Measurements from ENCODE around the gene MAD1L1.

The MAD1L1 gene

GRCh38 chr7:1851721-1852516 is 380.8 kb downstream of the MAD1L1 start:
- Histone ChIP-seq H3K27ac (ENCODE audit: low read depth, low read length) (no peak overlapping the region), H2BK5ac (ENCODE audit: low read depth, low read length, poor library complexity) (no peak overlapping the region), H2BK12ac (ENCODE audit: low read length) (no peak overlapping the region), H3K18ac (ENCODE audit: low read length) (no peak overlapping the region), H3K4ac (ENCODE audit: low read depth, low read length) (no peak overlapping the region), H2AFZ (ENCODE audit: insufficient read depth, low read length, poor library complexity) (no peak overlapping the region), H3K4me3 (ENCODE audit: low read depth, low read length) (no peak overlapping the region), H3K4me1 (ENCODE audit: control insufficient read depth in 1 of 2, insufficient read depth in 2 of 2, low read length in 2 of 2) (peaks cover 0 to 5% of the 10 kb centered on the region in 2 experiments), H3K9me3 (ENCODE audit: insufficient read depth, low read depth, low read length) (no peaks in the 10 kb centered on the region), H3K23ac (ENCODE audit: low read length) (no peak overlapping the region), H2BK120ac (ENCODE audit: insufficient read depth, low read length, poor library complexity) (no peak overlapping the region), H4K91ac (ENCODE audit: low read depth, low read length) (no peak overlapping the region), H3K36me3 (ENCODE audit: control insufficient read depth in 1 of 2, insufficient read depth in 2 of 2, low read length in 2 of 2) (no peaks in the 10 kb centered on the region), H4K8ac (ENCODE audit: low read depth, low read length) (no peak overlapping the region), H3K27me3 (ENCODE audit: insufficient read depth, low read length) (no peaks in the 10 kb centered on the region), H3K9ac (ENCODE audit: low read length) (no peak overlapping the region), H4K12ac (ENCODE audit: low read depth, low read length) (no peak overlapping the region), H3K79me2 (ENCODE audit: control insufficient read depth, insufficient read depth, low read length, poor library complexity) (no peaks in the 10 kb centered on the region), H2AK5ac (ENCODE audit: low read length) (no peak overlapping the region), H3K4me2 (ENCODE audit: low read length) (no peak overlapping the region), H3K79me1 (ENCODE audit: low read length) (no peaks in the 10 kb centered on the region), H3K14ac (ENCODE audit: low read length) (no peak overlapping the region)
- WGBS (ENCODE audit: extremely low coverage, insufficient coverage, insufficient read length): no CpG with 5 or more reads among the region's 26 CpGs
- DNase-seq: no peak

- H4K91ac ChIP-seq (ENCODE audit: low read depth, low read length): no peak overlapping the region
- H3K4me3 ChIP-seq (ENCODE audit: low read depth, low read length): no peak overlapping the region
- no peak overlapping the region for H3K9ac ChIP-seq (ENCODE audit: low read length)
- H3K4me1 ChIP-seq (ENCODE audit: control insufficient read depth in 1 of 2, insufficient read depth in 2 of 2, low read length in 2 of 2): peaks cover 0 to 5% of the 10 kb centered on the region in 2 experiments
- no peaks in the 10 kb centered on the region for H3K36me3 ChIP-seq (ENCODE audit: control insufficient read depth in 1 of 2, insufficient read depth in 2 of 2, low read length in 2 of 2)
- DNase-seq: no peak
- no peak overlapping the region for H3K14ac ChIP-seq (ENCODE audit: low read length)
- H3K79me1 ChIP-seq (ENCODE audit: low read length): no peaks in the 10 kb centered on the region
- no peak overlapping the region for H4K8ac ChIP-seq (ENCODE audit: low read depth, low read length)
- H3K9me3 ChIP-seq (ENCODE audit: insufficient read depth, low read depth, low read length): no peaks in the 10 kb centered on the region
- no peak overlapping the region for H3K4ac ChIP-seq (ENCODE audit: low read depth, low read length)
- H3K27me3 ChIP-seq (ENCODE audit: insufficient read depth, low read length): no peaks in the 10 kb centered on the region
- H4K12ac ChIP-seq (ENCODE audit: low read depth, low read length): no peak overlapping the region
- H2AK5ac ChIP-seq (ENCODE audit: low read length): no peak overlapping the region
- no peak overlapping the region for H3K23ac ChIP-seq (ENCODE audit: low read length)
- H2BK5ac ChIP-seq (ENCODE audit: low read depth, low read length, poor library complexity): no peak overlapping the region
- no peak overlapping the region for H2BK12ac ChIP-seq (ENCODE audit: low read length)
- no peak overlapping the region for H3K4me2 ChIP-seq (ENCODE audit: low read length)
- WGBS (ENCODE audit: extremely low coverage, insufficient coverage, insufficient read length): no CpG with 5 or more reads among the region's 31 CpGs
- H3K79me2 ChIP-seq (ENCODE audit: control insufficient read depth, insufficient read depth, low read length, poor library complexity): no peaks in the 10 kb centered on the region
- no peak overlapping the region for H3K27ac ChIP-seq (ENCODE audit: low read depth, low read length)
- H2BK120ac ChIP-seq (ENCODE audit: insufficient read depth, low read length, poor library complexity): no peak overlapping the region
- no peak overlapping the region for H2AFZ ChIP-seq (ENCODE audit: insufficient read depth, low read length, poor library complexity)
- H3K18ac ChIP-seq (ENCODE audit: low read length): no peak overlapping the region
Measured at GRCh38 chr7:1850976-1851571, 381.7 kb downstream of the MAD1L1 start.

DNA sequence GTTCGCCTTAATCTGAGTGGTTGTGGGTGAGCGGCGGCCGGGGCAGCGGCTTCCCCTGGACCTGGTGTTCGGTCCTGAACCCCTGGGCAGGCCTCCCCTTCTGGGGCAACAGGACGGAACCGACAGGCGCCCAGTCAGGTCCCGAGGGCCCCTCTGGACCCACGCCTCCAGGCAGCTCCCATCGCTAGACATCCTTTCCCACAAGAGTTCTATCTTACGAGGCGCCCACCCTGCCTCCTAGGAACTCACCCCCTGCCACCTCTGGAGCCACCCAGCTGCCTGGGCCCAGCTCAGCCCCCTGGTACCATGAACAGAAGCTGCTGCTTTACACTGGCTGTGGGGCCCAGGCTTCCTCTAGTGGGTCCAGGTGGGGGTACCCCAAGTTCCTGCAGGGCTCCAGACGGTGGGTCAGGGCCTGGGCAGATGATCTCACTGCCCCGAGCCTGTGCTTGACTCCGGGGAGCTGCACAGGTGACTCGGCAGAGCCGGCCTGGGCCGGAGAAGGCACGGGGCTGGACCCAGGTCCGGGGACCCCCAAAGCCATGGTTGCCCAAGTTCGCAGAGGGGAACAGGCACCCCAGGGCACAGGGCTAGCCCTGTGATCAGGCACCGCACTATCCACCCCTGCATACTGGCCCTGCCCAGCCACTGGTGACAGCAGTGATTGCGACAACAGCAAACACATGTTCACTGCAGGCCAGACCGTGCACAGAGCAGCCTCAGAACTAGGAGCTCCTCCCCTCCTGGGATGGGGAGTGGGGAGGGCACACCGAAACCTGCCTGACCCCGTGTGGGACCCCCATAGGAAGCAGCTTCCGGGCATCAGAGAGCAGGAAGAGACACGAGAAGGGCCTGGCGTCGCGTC is 382.4 kb downstream of the MAD1L1 start:
- Histone ChIP-seq H4K8ac (ENCODE audit: low read depth, low read length) (no peak overlapping the region), H3K4me3 (ENCODE audit: low read depth, low read length) (no peak overlapping the region), H2BK120ac (ENCODE audit: insufficient read depth, low read length, poor library complexity) (no peak overlapping the region), H3K23ac (ENCODE audit: low read length) (no peak overlapping the region), H3K79me2 (ENCODE audit: control insufficient read depth, insufficient read depth, low read length, poor library complexity) (no peaks in the 10 kb centered on the region), H2BK12ac (ENCODE audit: low read length) (no peak overlapping the region), H3K4ac (ENCODE audit: low read depth, low read length) (no peak overlapping the region), H3K79me1 (ENCODE audit: low read length) (no peaks in the 10 kb centered on the region), H4K12ac (ENCODE audit: low read depth, low read length) (no peak overlapping the region), H2BK5ac (ENCODE audit: low read depth, low read length, poor library complexity) (no peak overlapping the region), H3K27me3 (ENCODE audit: insufficient read depth, low read length) (no peaks in the 10 kb centered on the region), H3K9ac (ENCODE audit: low read length) (no peak overlapping the region), H3K9me3 (ENCODE audit: insufficient read depth, low read depth, low read length) (no peaks in the 10 kb centered on the region), H3K14ac (ENCODE audit: low read length) (no peak overlapping the region), H2AK5ac (ENCODE audit: low read length) (no peak overlapping the region), H3K4me2 (ENCODE audit: low read length) (no peak overlapping the region), H3K18ac (ENCODE audit: low read length) (no peak overlapping the region), H3K4me1 (ENCODE audit: control insufficient read depth in 1 of 2, insufficient read depth in 2 of 2, low read length in 2 of 2) (peaks cover 0 to 5% of the 10 kb centered on the region in 2 experiments), H2AFZ (ENCODE audit: insufficient read depth, low read length, poor library complexity) (no peak overlapping the region), H4K91ac (ENCODE audit: low read depth, low read length) (no peak overlapping the region), H3K36me3 (ENCODE audit: control insufficient read depth in 1 of 2, insufficient read depth in 2 of 2, low read length in 2 of 2) (no peaks in the 10 kb centered on the region), H3K27ac (ENCODE audit: low read depth, low read length) (no peak overlapping the region)
- DNase-seq: no peak
- WGBS (ENCODE audit: extremely low coverage, insufficient coverage, insufficient read length): no CpG with 5 or more reads among the region's 33 CpGs

GRCh38 chr7:1849351-1850041 is 383.2 kb downstream of the MAD1L1 start:
- Histone ChIP-seq H3K14ac (ENCODE audit: low read length) (no peak overlapping the region), H3K27me3 (ENCODE audit: insufficient read depth, low read length) (no peaks in the 10 kb centered on the region), H3K79me2 (ENCODE audit: control insufficient read depth, insufficient read depth, low read length, poor library complexity) (no peaks in the 10 kb centered on the region), H2BK120ac (ENCODE audit: insufficient read depth, low read length, poor library complexity) (no peak overlapping the region), H3K9me3 (ENCODE audit: insufficient read depth, low read depth, low read length) (no peaks in the 10 kb centered on the region), H2BK5ac (ENCODE audit: low read depth, low read length, poor library complexity) (no peak overlapping the region), H4K91ac (ENCODE audit: low read depth, low read length) (no peak overlapping the region), H3K23ac (ENCODE audit: low read length) (no peak overlapping the region), H4K8ac (ENCODE audit: low read depth, low read length) (no peak overlapping the region), H3K4me2 (ENCODE audit: low read length) (no peak overlapping the region), H3K36me3 (ENCODE audit: control insufficient read depth in 1 of 2, insufficient read depth in 2 of 2, low read length in 2 of 2) (peaks cover 0 to 2% of the 10 kb centered on the region in 2 experiments), H2AFZ (ENCODE audit: insufficient read depth, low read length, poor library complexity) (no peak overlapping the region), H3K4ac (ENCODE audit: low read depth, low read length) (no peak overlapping the region), H3K9ac (ENCODE audit: low read length) (no peak overlapping the region), H3K18ac (ENCODE audit: low read length) (no peak overlapping the region), H3K27ac (ENCODE audit: low read depth, low read length) (no peak overlapping the region), H3K4me3 (ENCODE audit: low read depth, low read length) (no peak overlapping the region), H2AK5ac (ENCODE audit: low read length) (no peak overlapping the region), H3K4me1 (ENCODE audit: control insufficient read depth in 1 of 2, insufficient read depth in 2 of 2, low read length in 2 of 2) (peaks cover 0 to 5% of the 10 kb centered on the region in 2 experiments), H3K79me1 (ENCODE audit: low read length) (no peaks in the 10 kb centered on the region), H4K12ac (ENCODE audit: low read depth, low read length) (no peak overlapping the region), H2BK12ac (ENCODE audit: low read length) (no peak overlapping the region)
- no CpG with 5 or more reads among the region's 35 CpGs for WGBS (ENCODE audit: extremely low coverage, insufficient coverage, insufficient read length)
- no peak for DNase-seq

Measured in trophoblast cell (in vitro differentiated cells and primary cell).